Activated T-helper 2 cell treated with anti-CD3 and anti-CD28 coated beads, Interferon-gamma antibody, Interleukin-2, Interleukin-4, amounts not matched to agents 10 μg/mL and 5 μg/mL and 100 μg/mL, durations not matched to agents 14 hours and 24 hours and 36 hours (primary cell): ENCODE data around the gene CD151. TPM values are rescaled to one million over a fixed set of nuclear protein-coding genes. Genes with fewer than 3 reads are reported as not detected.

Experiments used
- DNase-seq: peaks from one replicate; pipeline ENCODE4 v3.0.0; 2021; ENCODE audit warnings: low spot score
- H3K27ac Mint-ChIP-seq: one replicate; pipeline ENCODE4 v1.8.0; 2021; ENCODE audit warnings: mixed read lengths
- H3K27me3 Mint-ChIP-seq: one replicate; pipeline ENCODE4 v1.8.0; 2021; ENCODE audit warnings: low read depth, mixed read lengths
- H3K36me3 Mint-ChIP-seq: one replicate; pipeline ENCODE4 v1.8.0; 2021; ENCODE audit warnings: low read depth, mixed read lengths
- H3K4me1 Mint-ChIP-seq: one replicate; pipeline ENCODE4 v1.8.0; 2021; ENCODE audit warnings: low read depth, mixed read lengths
- H3K4me3 Mint-ChIP-seq: one replicate; pipeline ENCODE4 v1.8.0; 2021; ENCODE audit warnings: low read depth, mild to moderate bottlenecking, moderate library complexity, mixed read lengths
- H3K9me3 Mint-ChIP-seq: one replicate; pipeline ENCODE4 v1.8.0; 2021; ENCODE audit warnings: mixed read lengths
- intact Hi-C: fragments of 100-400 bp; cut with micrococcal nuclease; formaldehyde crosslinking; loops from one replicate; pipeline ENCODE4 v1.15.1; 2023
- total RNA-seq: library from RNA; stranded (reverse); gene quantifications from 2 replicates; pipeline ENCODE4 v1.2.3, GENCODE V29; 2022

Gene CD151
- total RNA-seq, 1 donor from 2014 or later = 95.7 TPM

- Mint-ChIP-seq H3K4me1 (peaks cover 13% of the 10 kb centered on the region), H3K9me3 (no peaks in the 10 kb centered on the region), H3K4me3 (no peak overlapping the region), H3K36me3 (peaks cover 42% of the 10 kb centered on the region), H3K27me3 (no peaks in the 10 kb centered on the region), H3K27ac (no peak overlapping the region)
- intact Hi-C loops = no loop called here
- DNase-seq = no peak
Observed at GRCh38 chr11:813456-814096, 19.2 kb upstream of the CD151 start.

DNA sequence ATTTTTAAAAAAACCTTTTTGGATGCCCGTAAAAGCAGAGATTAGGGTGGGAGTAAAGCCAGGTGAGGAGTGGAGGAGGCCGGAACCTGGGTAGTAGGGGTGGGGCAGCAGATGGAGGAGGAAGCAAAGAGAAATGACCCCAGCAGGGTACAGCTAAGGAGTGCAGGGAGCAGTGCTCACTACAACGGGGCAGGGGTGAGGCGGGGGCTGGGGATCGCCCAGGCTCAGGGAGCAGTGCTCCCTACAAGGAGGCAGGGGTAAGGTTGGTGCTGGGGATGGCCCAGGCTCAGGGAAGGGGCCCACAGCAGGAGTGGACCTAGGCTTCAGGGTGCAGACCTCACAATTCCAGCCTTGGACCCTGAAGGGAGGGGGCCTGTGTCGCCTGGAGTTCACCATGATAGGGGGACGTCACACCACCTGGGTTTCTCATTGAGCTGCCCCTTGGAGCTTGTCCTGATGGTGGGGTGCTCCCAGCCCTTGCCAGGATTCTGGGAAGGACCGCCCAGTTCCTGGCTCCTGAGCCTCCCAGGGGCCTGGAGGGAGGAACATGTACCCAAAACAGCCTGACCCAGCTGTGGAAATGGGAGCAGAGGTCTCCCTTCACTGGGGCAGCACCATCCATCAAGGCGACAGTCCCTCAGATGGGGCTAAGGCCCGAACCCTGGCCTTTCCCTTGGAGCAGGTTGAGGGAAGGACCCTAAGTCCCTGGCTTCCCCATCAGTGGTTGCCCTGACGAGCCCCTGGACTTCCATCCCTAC, 16.9 kb upstream of the CD151 start:
- H3K4me1 Mint-ChIP-seq = peaks cover 15% of the 10 kb centered on the region
- no peak overlapping the region for H3K27ac Mint-ChIP-seq

GRCh38 chr11:816433-816779, 16.3 kb upstream of the CD151 start:
- DNase-seq = no peak
- peak overlapping the region; percentile 45 for H3K4me3 Mint-ChIP-seq
- no peaks in the 10 kb centered on the region for H3K9me3 Mint-ChIP-seq
- H3K27ac Mint-ChIP-seq = no peak overlapping the region
- H3K27me3 Mint-ChIP-seq = no peaks in the 10 kb centered on the region
- peaks cover 13% of the 10 kb centered on the region for H3K4me1 Mint-ChIP-seq
- intact Hi-C loops = loop anchor here (5.0 kb wide), 1 partner anchor 609 kb away; the partner anchor contains the start of genes BET1L and RIC8A
- peaks cover 27% of the 10 kb centered on the region for H3K36me3 Mint-ChIP-seq

More for the DNA sequence above, 16.9 kb upstream of the CD151 start:
- intact Hi-C loops = loop anchor here (5.0 kb wide), 1 partner anchor 609 kb away; the partner anchor contains the start of genes BET1L and RIC8A
- Mint-ChIP-seq H3K27me3 (no peaks in the 10 kb centered on the region), H3K4me3 (peak overlapping the region; percentile 45), H3K9me3 (no peaks in the 10 kb centered on the region), H3K36me3 (peaks cover 32% of the 10 kb centered on the region)
- DNase-seq = no peak

GRCh38 chr11:818396-819128, 14.2 kb upstream of the CD151 start, which contains the start of gene PNPLA2:
TSS of gene PNPLA2 (plus strand) at chr11:818914. CDS start at chr11:819719, 805 bp downstream.
- intact Hi-C loops = loop anchor here (1.0 to 5.0 kb wide), 2 partner anchors 9 to 611 kb away; partner anchors contain the start of genes BET1L, RIC8A and RPLP2
- Mint-ChIP-seq H3K4me1 (peaks cover 8% of the 10 kb centered on the region), H3K36me3 (peaks cover 13% of the 10 kb centered on the region)

GRCh38 chr11:819129-819931, 13.4 kb upstream of the CD151 start:
- peak overlapping the region; percentile 62 for H3K27ac Mint-ChIP-seq

More at GRCh38 chr11:818396-819128, 14.2 kb upstream of the CD151 start, which contains the start of gene PNPLA2:
- Mint-ChIP-seq H3K9me3 (no peaks in the 10 kb centered on the region), H3K27me3 (no peaks in the 10 kb centered on the region), H3K27ac (peak within 1 kb of the TSS; percentile 62), H3K4me3 (peak within 1 kb of the TSS; percentile 80)
- no peak for DNase-seq

DNA sequence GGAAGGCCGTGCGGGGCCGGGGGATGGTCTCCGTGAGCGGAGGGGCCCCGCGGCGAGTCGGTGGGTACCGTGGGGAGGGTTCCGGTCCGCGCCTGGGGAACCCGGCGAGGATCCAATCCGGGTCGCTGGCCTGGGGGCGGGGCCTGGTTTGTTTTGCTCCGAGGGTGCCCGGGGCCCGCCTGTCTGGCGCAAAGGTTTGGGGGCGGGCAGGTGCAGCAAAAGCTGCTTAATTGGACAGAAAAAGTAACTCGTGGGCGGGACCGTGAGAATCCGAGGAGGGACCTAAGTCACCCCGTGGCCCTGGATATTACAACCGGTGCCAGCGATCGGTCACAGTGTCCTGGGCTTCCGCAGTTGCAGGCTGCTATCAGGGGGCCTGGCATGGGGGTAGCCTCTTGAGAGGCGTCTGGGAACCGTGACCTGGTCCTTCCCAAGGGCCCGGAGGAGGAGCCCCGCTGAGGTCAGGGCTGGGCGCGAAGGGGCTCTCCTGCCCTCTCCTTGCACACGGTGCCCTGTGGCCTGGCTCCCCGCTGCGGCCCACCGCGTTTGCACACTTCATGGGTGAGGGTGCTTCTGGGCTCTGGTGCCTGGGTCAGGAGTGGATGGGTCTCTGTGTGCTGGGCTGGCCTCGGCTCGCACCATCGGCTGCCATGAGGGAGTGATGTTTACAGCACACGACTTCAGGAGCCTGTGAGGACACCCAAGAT, 12.7 kb upstream of the CD151 start:
- H3K27me3 Mint-ChIP-seq = no peaks in the 10 kb centered on the region
- H3K4me1 Mint-ChIP-seq = peaks cover 8% of the 10 kb centered on the region
- H3K36me3 Mint-ChIP-seq = peaks cover 13% of the 10 kb centered on the region
- peak; percentile 92 for DNase-seq
- H3K9me3 Mint-ChIP-seq = no peaks in the 10 kb centered on the region
- peak overlapping the region; percentile 80 for H3K4me3 Mint-ChIP-seq
- intact Hi-C loops = loop anchor here (1.0 to 5.0 kb wide), 3 partner anchors 11 to 613 kb away; partner anchors contain the start of genes BET1L, PIDD1, RIC8A and RPLP2
- peak overlapping the region; percentile 63 for H3K27ac Mint-ChIP-seq

More at GRCh38 chr11:819129-819931, 13.4 kb upstream of the CD151 start:
- no peaks in the 10 kb centered on the region for H3K27me3 Mint-ChIP-seq
- peaks cover 8% of the 10 kb centered on the region for H3K4me1 Mint-ChIP-seq
- H3K36me3 Mint-ChIP-seq = peaks cover 8% of the 10 kb centered on the region
- peak overlapping the region; percentile 80 for H3K4me3 Mint-ChIP-seq
- peak; percentile 87 for DNase-seq
- intact Hi-C loops = loop anchor here (1.0 to 5.0 kb wide), 2 partner anchors 10 to 612 kb away; partner anchors contain the start of genes BET1L, RIC8A and RPLP2
- H3K9me3 Mint-ChIP-seq = no peaks in the 10 kb centered on the region

DNA sequence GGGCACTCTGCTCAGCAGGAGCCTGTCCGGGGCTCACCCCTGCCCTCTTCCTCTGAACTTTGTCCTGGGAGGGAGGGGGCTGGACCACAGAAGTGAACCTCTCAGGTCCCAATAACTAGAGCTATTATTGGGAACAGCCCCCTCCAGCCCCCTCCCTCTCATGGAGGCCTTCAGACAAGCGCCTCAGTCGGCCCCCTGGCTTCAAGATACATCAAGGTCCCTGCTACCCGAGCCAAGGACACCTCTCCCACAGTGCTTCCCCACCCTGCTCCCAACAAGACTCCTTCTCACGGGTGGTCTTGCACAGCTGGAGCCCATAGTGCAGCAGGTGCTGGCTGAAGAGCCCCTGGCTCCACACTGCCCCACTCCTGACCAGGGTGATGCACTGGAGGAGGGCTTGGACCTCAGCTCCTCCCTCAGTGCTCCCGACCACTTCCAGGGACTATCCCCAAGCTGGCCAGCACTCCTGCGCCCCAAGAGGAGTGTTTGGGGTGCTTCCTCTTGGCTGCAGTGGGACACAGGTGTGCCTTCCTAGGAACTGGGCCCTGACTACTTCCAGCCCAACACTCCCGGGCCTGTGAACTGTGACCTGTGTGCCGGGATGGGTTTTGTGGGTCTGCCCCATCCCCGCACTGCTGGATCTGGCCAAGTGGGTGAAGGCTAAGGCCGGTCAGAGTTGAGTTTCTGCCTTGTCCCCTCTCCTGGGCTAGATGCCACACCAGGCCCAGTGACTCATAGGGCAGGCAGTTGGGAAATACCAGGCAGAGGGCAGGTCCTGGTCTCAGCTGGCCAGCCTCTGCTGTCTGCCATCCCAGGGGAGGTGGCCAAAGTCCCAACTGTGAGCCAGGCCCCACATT, 11.9 kb upstream of the CD151 start:
- H3K27me3 Mint-ChIP-seq = no peaks in the 10 kb centered on the region
- peak overlapping the region; percentile 80 for H3K4me3 Mint-ChIP-seq
- peaks cover 8% of the 10 kb centered on the region for H3K4me1 Mint-ChIP-seq
- no peaks in the 10 kb centered on the region for H3K9me3 Mint-ChIP-seq
- H3K36me3 Mint-ChIP-seq = peaks cover 17% of the 10 kb centered on the region
- DNase-seq = no peak
- H3K27ac Mint-ChIP-seq = peak overlapping the region; percentile 62
- intact Hi-C loops = loop anchor here (1.0 kb wide), 1 partner anchor 16 kb away; the partner anchor contains the start of gene PIDD1

GRCh38 chr11:821512-822371, 11.0 kb upstream of the CD151 start:
- Mint-ChIP-seq H3K4me1 (peaks cover 8% of the 10 kb centered on the region), H3K27me3 (no peaks in the 10 kb centered on the region), H3K9me3 (no peaks in the 10 kb centered on the region), H3K4me3 (peak overlapping the region; percentile 26), H3K36me3 (peaks cover 14% of the 10 kb centered on the region), H3K27ac (no peak overlapping the region)
- DNase-seq = no peak
- intact Hi-C loops = no loop called here

DNA sequence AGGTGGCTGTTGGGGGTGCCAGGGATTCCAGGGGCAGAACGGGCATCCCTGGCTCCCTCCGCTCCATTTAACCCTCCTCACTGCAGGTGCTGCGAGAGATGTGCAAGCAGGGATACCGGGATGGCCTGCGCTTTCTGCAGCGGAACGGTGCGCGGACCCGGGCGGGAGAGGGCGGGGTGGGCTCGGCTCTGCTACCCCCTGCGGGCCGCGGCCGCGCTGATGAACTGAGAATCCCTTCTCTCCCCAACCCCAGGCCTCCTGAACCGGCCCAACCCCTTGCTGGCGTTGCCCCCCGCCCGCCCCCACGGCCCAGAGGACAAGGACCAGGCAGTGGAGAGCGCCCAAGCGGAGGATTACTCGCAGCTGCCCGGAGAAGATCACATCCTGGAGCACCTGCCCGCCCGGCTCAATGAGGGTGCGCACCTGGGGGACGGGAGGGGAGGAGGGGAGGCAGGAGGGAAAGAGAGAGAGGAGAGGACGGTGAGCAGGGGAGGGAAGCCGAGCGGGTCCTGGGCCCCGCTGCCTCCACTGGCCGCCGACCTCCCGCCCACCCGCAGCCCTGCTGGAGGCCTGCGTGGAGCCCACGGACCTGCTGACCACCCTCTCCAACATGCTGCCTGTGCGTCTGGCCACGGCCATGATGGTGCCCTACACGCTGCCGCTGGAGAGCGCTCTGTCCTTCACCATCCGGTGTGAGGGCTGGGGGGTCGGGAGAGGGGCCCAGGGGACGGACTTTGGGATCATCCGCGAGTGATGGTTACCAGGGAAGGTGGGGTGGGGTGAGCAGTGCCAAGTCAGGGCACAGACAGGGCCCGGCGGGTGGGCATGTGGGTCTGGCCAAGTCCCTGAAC, 9.1 kb upstream of the CD151 start:
- Mint-ChIP-seq H3K9me3 (no peaks in the 10 kb centered on the region), H3K27me3 (peaks cover 12% of the 10 kb centered on the region), H3K4me1 (peaks cover 12% of the 10 kb centered on the region), H3K27ac (no peak overlapping the region), H3K36me3 (peaks cover 14% of the 10 kb centered on the region), H3K4me3 (no peak overlapping the region)
- no peak for DNase-seq
- intact Hi-C loops = no loop called here
